Measurements from ENCODE around the gene DCTN3.

Gene DCTN3

GRCh38 chr9:34636791-34637355, 16.6 kb upstream of the DCTN3 start:
- TF ChIP-seq GATA3 (IDR thresholded peaks at IDR 0.05; ENCODE audit: low read depth, low read length) (no peak), GATA2 (IDR thresholded peaks at IDR 0.05; ENCODE audit: low read depth, low read length) (no peak)

GRCh38 chr9:34635556-34635955, 15.3 kb upstream of the DCTN3 start:
- TF ChIP-seq GATA2 (IDR thresholded peaks at IDR 0.05; ENCODE audit: low read depth, low read length) = no peak
- no peak for TF ChIP-seq GATA3 (IDR thresholded peaks at IDR 0.05; ENCODE audit: low read depth, low read length)

- no peak for TF ChIP-seq GATA3 (IDR thresholded peaks at IDR 0.05; ENCODE audit: low read depth, low read length)
- no peak for TF ChIP-seq GATA2 (IDR thresholded peaks at IDR 0.05; ENCODE audit: low read depth, low read length)
Measured at GRCh38 chr9:34634551-34635248, 14.4 kb upstream of the DCTN3 start.

GRCh38 chr9:34633851-34634550, 13.7 kb upstream of the DCTN3 start:
- TF ChIP-seq GATA3 (IDR thresholded peaks at IDR 0.05; ENCODE audit: low read depth, low read length) (no peak), GATA2 (IDR thresholded peaks at IDR 0.05; ENCODE audit: low read depth, low read length) (no peak)

- TF ChIP-seq GATA3 (IDR thresholded peaks at IDR 0.05; ENCODE audit: low read depth, low read length) (no peak), GATA2 (IDR thresholded peaks at IDR 0.05; ENCODE audit: low read depth, low read length) (no peak)
Measured at GRCh38 chr9:34633166-34633565, 12.9 kb upstream of the DCTN3 start.

- no peak for TF ChIP-seq GATA3 (IDR thresholded peaks at IDR 0.05; ENCODE audit: low read depth, low read length)
- TF ChIP-seq GATA2 (IDR thresholded peaks at IDR 0.05; ENCODE audit: low read depth, low read length) = no peak
Measured at GRCh38 chr9:34630402-34631154, 10.3 kb upstream of the DCTN3 start.

GRCh38 chr9:34629491-34629808, 9.2 kb upstream of the DCTN3 start:
- no peak for TF ChIP-seq GATA2 (IDR thresholded peaks at IDR 0.05; ENCODE audit: low read depth, low read length)
- TF ChIP-seq GATA3 (IDR thresholded peaks at IDR 0.05; ENCODE audit: low read depth, low read length) = no peak

- TF ChIP-seq GATA3 (IDR thresholded peaks at IDR 0.05; ENCODE audit: low read depth, low read length) = no peak
- no peak for TF ChIP-seq GATA2 (IDR thresholded peaks at IDR 0.05; ENCODE audit: low read depth, low read length)
Measured at GRCh38 chr9:34628656-34629490, 8.6 kb upstream of the DCTN3 start, which contains the start of gene ARID3C. Gene ARID3C, minus strand, starts transcription at chr9:34629066. Its CDS starts 1,052 bp downstream, at chr9:34628014.

- TF ChIP-seq GATA2 (IDR thresholded peaks at IDR 0.05; ENCODE audit: low read depth, low read length) = no peak
- no peak for TF ChIP-seq GATA3 (IDR thresholded peaks at IDR 0.05; ENCODE audit: low read depth, low read length)
Measured at GRCh38 chr9:34627716-34628655, 7.7 kb upstream of the DCTN3 start.

GRCh38 chr9:34625186-34625486, 4.8 kb upstream of the DCTN3 start:
- TF ChIP-seq GATA3 (IDR thresholded peaks at IDR 0.05; ENCODE audit: low read depth, low read length) = no peak

- no peak for TF ChIP-seq GATA3 (IDR thresholded peaks at IDR 0.05; ENCODE audit: low read depth, low read length)
- TF ChIP-seq GATA2 (IDR thresholded peaks at IDR 0.05; ENCODE audit: low read depth, low read length) = no peak
Measured at GRCh38 chr9:34624475-34625185, 4.3 kb upstream of the DCTN3 start.
